GM23248 (cell line): ENCODE data around the gene KLHL22.
"Not testable (repeated sequence)": the region's sequence is repeated elsewhere in the genome, so short reads cannot be mapped to it uniquely, and the experiment has no call there.

ENCODE experiments used
- EZH2 ChIP-seq: fragments of 200-600 bp; sonication (generic); IDR thresholded peaks from 2 replicates; pipeline ENCODE4 v1.6.1; 2018; ENCODE audit warnings: antibody characterized with exemption, mild to moderate bottlenecking; ENCODE audit not compliant: insufficient read depth, poor library complexity, severe bottlenecking
- EZH2phosphoT487 ChIP-seq: fragments of 200-600 bp; sonication (generic); IDR thresholded peaks from 2 replicates; pipeline ENCODE4 v1.6.1; 2018; ENCODE audit warnings: antibody characterized with exemption, moderate library complexity, mild to moderate bottlenecking, low read depth; ENCODE audit not compliant: insufficient read depth

- TF ChIP-seq EZH2phosphoT487, EZH2: not testable (repeated sequence)
These were observed 44.3 kb downstream of the KLHL22 start for GRCh38 chr22:20451129-20451778.
